Osteocyte (in vitro differentiated cells): Measurements from ENCODE around the gene GLIS1. TPM values are rescaled to one million over a fixed set of nuclear protein-coding genes. Genes with fewer than 3 reads are reported as not detected.
A peak's percentile ranks its signal among the peaks of the same experiment; 100 is the strongest.

Source experiments
- DNase-seq: peaks from one replicate; pipeline ENCODE4 v3.0.0; 2021; ENCODE audit warnings: mixed read lengths; ENCODE audit not compliant: unreplicated experiment; ENCODE audit errors: extremely low spot score
- H3K27ac Mint-ChIP-seq: one replicate; pipeline ENCODE4 v1.8.0; 2021; ENCODE audit warnings: mild to moderate bottlenecking, mixed read lengths; ENCODE audit not compliant: unreplicated experiment
- H3K27me3 Mint-ChIP-seq: one replicate; pipeline ENCODE4 v1.8.0; 2021; ENCODE audit warnings: mixed read lengths; ENCODE audit not compliant: unreplicated experiment
- H3K36me3 Mint-ChIP-seq: one replicate; pipeline ENCODE4 v1.8.0; 2021; ENCODE audit warnings: mixed read lengths; ENCODE audit not compliant: unreplicated experiment
- H3K4me1 Mint-ChIP-seq: one replicate; pipeline ENCODE4 v1.8.0; 2021; ENCODE audit warnings: mixed read lengths; ENCODE audit not compliant: unreplicated experiment
- H3K4me3 Mint-ChIP-seq: one replicate; pipeline ENCODE4 v1.8.0; 2021; ENCODE audit warnings: mild to moderate bottlenecking, moderate library complexity, mixed read lengths; ENCODE audit not compliant: unreplicated experiment
- H3K9me3 Mint-ChIP-seq: one replicate; pipeline ENCODE4 v1.8.0; 2021; ENCODE audit warnings: mixed read lengths; ENCODE audit not compliant: unreplicated experiment
- total RNA-seq: library from RNA; stranded (reverse); gene quantifications from 2 replicates; pipeline ENCODE4 v1.2.1, GENCODE V29; 2021
- TF ChIP-seq, protein P1 (sequence below): fragments of 200-600 bp; sonication (generic); IDR thresholded peaks from 2 replicates; pipeline ENCODE4 v1.5.0; 2021; ENCODE audit warnings: antibody characterized with exemption, mild to moderate bottlenecking, moderate library complexity

The GLIS1 gene
- total RNA-seq, 1 donor from 2014 or later: 38.3 TPM

DNA sequence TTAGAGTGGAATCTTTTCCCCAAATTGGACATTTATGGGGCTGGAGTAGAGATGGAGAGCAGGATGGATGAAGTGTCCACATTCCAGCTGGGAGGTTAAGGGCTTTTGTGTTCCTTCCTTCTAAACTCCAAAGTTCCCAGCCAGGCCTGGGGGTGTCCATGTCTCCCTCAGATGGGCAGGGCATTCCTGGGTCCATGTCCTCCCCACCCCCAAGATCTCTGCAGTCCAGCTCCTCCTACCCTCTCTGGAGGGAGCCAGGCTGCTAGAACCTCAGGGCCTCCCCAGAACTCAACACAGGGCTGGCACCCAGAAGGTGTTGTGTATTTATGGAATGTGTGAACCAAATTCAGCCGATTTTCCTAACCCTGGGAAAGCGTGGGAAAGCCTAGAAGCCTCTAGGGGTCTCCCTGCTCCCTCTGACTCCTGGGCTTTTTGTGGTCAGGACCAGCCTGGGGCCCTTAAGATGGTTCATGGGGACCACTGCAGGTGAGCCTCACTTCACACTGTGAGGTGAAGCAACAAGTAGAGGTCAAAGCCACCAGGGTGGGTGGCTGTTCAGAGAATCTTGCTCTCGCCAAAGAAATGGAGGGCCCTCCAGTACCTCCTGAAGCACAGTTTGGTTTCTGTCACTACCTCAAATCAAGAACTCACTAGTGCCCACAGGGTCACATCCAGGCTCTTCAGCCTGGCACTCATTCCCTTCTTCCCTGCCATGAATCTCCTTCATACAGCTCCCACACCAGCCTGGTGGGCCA lies 54.8 kb downstream of the GLIS1 start:
- no peak for DNase-seq
- no peaks in the 10 kb centered on the region for H3K9me3 Mint-ChIP-seq
- peaks cover 9% of the 10 kb centered on the region for H3K36me3 Mint-ChIP-seq
- peak overlapping the region; percentile 95 for H3K27ac Mint-ChIP-seq
- TF ChIP-seq, protein P1, sequence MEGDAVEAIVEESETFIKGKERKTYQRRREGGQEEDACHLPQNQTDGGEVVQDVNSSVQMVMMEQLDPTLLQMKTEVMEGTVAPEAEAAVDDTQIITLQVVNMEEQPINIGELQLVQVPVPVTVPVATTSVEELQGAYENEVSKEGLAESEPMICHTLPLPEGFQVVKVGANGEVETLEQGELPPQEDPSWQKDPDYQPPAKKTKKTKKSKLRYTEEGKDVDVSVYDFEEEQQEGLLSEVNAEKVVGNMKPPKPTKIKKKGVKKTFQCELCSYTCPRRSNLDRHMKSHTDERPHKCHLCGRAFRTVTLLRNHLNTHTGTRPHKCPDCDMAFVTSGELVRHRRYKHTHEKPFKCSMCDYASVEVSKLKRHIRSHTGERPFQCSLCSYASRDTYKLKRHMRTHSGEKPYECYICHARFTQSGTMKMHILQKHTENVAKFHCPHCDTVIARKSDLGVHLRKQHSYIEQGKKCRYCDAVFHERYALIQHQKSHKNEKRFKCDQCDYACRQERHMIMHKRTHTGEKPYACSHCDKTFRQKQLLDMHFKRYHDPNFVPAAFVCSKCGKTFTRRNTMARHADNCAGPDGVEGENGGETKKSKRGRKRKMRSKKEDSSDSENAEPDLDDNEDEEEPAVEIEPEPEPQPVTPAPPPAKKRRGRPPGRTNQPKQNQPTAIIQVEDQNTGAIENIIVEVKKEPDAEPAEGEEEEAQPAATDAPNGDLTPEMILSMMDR: peak; percentile 45
- no peaks in the 10 kb centered on the region for H3K27me3 Mint-ChIP-seq
- peak overlapping the region; percentile 76 for H3K4me3 Mint-ChIP-seq
- peaks cover 89% of the 10 kb centered on the region for H3K4me1 Mint-ChIP-seq

DNA sequence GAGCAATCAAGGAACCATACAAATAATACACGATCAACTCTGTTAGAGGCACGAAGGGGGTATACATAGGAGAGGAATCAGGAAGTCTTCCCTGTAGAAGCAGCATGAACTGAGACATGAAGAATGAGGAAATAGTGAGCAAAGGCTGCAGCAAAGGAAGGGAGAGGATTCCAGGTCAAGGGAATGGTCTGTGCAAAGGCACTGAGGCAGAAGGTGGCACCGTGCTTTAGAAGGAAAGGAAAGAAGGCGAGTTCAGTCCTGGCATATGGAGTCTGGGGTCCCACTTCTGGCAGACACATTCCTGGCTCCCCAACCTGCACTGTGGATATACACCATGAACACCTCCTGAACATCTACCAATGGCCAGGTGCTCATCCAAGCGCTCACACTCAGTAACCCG lies 56.1 kb downstream of the GLIS1 start:
- no peaks in the 10 kb centered on the region for H3K9me3 Mint-ChIP-seq
- H3K27me3 Mint-ChIP-seq: no peaks in the 10 kb centered on the region
- peaks cover 83% of the 10 kb centered on the region for H3K4me1 Mint-ChIP-seq
- peak overlapping the region; percentile 6 for H3K27ac Mint-ChIP-seq
- TF ChIP-seq, protein P1: no peak
- H3K4me3 Mint-ChIP-seq: no peak overlapping the region
- no peak for DNase-seq
- H3K36me3 Mint-ChIP-seq: peaks cover 9% of the 10 kb centered on the region

DNA sequence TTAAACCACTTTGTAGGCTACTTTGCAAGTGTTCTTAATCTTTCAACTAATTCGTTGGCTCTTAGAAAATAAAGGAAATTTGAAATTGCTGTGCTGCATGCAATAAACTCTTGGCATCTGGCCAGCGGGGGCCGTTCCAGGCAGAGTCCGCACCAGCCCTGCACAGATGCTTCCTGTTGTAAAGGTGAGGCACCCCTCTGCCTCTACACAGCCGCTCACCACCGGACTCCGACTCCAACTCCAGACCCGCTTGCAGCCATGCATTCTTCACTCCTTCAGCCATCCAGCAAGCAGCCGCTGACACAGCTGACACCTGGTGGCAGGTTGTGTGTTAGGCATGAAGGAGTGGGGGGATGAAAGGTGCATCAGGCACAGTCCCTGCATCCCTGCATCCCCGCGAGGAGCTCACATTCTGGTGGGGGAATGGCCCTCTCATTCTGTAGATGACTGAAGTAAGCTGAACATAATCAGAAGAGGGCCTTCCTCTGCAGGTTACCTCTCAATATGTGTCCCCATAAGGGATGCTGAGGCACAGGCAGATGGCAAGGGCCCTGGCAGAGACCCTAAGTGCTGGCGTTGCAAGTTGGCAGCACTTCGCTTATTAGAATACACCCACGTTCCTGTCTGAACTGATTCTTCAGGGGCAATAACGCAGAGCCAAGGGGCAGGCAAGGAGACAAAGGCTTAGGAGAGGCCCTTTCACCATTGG lies 56.8 kb downstream of the GLIS1 start:
- peaks cover 12% of the 10 kb centered on the region for H3K36me3 Mint-ChIP-seq
- H3K27ac Mint-ChIP-seq: peak overlapping the region; percentile 17
- H3K4me3 Mint-ChIP-seq: no peak overlapping the region
- H3K27me3 Mint-ChIP-seq: no peaks in the 10 kb centered on the region
- TF ChIP-seq, protein P1: peak; percentile 54
- peaks cover 75% of the 10 kb centered on the region for H3K4me1 Mint-ChIP-seq
- H3K9me3 Mint-ChIP-seq: no peaks in the 10 kb centered on the region
- no peak for DNase-seq

DNA sequence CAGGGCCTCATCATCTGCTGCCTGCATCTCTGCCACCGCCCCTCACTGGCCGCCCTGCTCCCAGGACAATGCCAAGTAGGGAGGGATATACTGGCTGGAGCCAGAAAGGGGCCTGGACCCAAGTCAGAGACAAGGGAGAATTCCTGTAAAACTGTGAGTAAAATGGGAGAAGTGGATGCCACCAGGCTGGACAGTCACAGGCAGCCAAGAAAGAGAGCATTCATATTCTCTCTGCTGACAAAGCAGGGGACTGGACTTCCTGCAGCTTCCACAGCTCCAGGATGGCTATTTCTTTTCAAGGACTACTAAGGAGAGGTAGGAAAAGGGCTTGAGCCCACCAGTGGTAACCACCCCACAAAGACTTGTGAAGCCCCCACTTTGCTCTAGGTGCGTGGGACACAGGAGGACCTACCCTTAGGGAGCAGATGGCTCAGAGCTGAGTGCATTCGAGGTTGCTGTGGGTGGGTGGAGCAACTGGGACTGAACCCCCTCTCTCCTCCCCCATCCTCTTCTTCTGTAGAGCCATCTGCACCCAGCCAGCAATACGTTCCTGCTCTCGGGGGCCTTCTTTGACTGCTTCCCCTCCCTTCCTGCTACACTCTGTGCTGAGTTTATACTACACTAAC lies 57.5 kb downstream of the GLIS1 start:
- no peaks in the 10 kb centered on the region for H3K9me3 Mint-ChIP-seq

More for the DNA sequence above, 57.5 kb downstream of the GLIS1 start:
- H3K4me1 Mint-ChIP-seq: peaks cover 72% of the 10 kb centered on the region
- peaks cover 12% of the 10 kb centered on the region for H3K36me3 Mint-ChIP-seq
- H3K27ac Mint-ChIP-seq: no peak overlapping the region
- DNase-seq: no peak
- no peaks in the 10 kb centered on the region for H3K27me3 Mint-ChIP-seq
- TF ChIP-seq, protein P1: no peak
- no peak overlapping the region for H3K4me3 Mint-ChIP-seq
